ENCODE results near the gene DACT3.

DNA sequence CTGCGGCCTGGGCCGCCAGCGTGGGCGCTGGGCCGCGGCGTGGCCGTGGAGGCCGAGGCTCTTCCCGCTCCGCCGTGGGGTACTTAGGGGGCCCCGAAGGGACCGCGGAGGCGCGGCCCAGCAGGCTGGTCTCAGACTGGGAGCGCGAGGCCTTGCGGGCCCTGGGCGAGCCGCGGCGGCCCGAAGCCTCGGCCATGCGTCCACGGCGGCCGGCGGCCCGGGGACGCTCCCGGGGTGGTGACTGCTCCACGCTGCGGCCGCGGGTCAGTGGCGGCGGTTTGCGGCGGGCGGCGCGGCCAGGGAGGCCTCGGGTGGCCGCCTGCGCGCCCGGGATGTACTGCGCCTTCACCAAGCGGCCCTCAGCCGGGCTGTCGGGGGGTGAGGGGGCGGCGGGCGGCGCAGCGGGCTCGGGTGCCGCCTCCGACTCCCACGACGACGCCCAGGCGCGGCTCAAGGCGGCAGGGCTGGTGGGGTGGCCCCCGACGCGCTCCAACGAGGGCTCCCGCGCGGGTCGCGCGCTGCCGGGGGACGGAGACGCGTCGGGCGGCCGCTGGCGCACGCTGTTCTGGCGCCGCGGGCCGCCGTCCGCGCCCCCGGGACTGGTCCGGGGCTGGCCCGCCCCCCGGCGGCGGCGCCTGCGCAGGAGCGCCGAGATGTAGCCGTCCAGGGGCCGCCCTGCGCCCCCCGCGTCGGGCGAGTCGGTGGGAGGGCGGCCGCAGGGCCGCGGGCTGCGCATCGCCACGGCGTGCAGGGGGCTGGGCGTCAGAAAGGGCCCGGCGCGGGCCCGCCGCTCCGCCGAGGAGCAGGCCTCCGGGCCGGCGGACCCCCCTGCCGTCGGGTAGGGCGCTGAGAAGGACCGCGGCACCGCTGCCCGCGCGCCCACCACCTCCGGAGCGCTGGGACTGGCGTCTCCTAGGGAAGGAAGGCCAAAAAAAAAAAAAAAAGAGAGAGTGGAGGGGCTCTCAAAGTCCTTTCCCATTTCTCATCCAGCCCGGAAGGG is 11.7 kb downstream of the DACT3 start:
- no peak for TF ChIP-seq POLR2AphosphoS5 (IDR thresholded peaks at IDR 0.05)
- no peak for TF ChIP-seq POLR2A (IDR thresholded peaks at IDR 0.05)
- TF ChIP-seq EP300 (IDR thresholded peaks at IDR 0.05): no peak
- TF ChIP-seq, protein P1, sequence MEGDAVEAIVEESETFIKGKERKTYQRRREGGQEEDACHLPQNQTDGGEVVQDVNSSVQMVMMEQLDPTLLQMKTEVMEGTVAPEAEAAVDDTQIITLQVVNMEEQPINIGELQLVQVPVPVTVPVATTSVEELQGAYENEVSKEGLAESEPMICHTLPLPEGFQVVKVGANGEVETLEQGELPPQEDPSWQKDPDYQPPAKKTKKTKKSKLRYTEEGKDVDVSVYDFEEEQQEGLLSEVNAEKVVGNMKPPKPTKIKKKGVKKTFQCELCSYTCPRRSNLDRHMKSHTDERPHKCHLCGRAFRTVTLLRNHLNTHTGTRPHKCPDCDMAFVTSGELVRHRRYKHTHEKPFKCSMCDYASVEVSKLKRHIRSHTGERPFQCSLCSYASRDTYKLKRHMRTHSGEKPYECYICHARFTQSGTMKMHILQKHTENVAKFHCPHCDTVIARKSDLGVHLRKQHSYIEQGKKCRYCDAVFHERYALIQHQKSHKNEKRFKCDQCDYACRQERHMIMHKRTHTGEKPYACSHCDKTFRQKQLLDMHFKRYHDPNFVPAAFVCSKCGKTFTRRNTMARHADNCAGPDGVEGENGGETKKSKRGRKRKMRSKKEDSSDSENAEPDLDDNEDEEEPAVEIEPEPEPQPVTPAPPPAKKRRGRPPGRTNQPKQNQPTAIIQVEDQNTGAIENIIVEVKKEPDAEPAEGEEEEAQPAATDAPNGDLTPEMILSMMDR (IDR thresholded peaks at IDR 0.05): no peak

Data from stomach (tissue), 4 donors.